Breast epithelium (tissue), 3 donors: Measurements from ENCODE around the gene FCAR.
"Not testable (repeated sequence)": the region's sequence is repeated elsewhere in the genome, so short reads cannot be mapped to it uniquely, and the experiment has no call there.

ENCODE experiments used
- CTCF ChIP-seq, 3 donors: fragments of 450-650 bp; IDR thresholded peaks; one replicate each; pipeline ENCODE4 v1.5.1; 2016 to 2017; ENCODE audit warnings: antibody characterized with exemption in 3 of 3, mild to moderate bottlenecking in 3 of 3, moderate library complexity in 3 of 3
- POLR2A ChIP-seq: fragments of 450-650 bp; IDR thresholded peaks from one replicate; pipeline ENCODE4 v1.6.1; 2016; ENCODE audit warnings: antibody characterized with exemption, mild to moderate bottlenecking, moderate library complexity
- POLR2AphosphoS5 ChIP-seq, 3 donors: sonication (generic); formaldehyde crosslinking; IDR thresholded peaks; one replicate each; pipeline ENCODE4 v1.6.1; 2017; ENCODE audit warnings: antibody characterized with exemption in 3 of 3

- not testable (repeated sequence) for TF ChIP-seq POLR2A; CTCF (IDR thresholded peaks at IDR 0.05); POLR2AphosphoS5 (IDR thresholded peaks at IDR 0.05)
Measured at GRCh38 chr19:54843171-54843570, 30.9 kb upstream of the FCAR start.
